ENCODE results near the gene OSBPL6.

Gene OSBPL6

GRCh38 chr2:178383718-178384117, 189.4 kb downstream of the OSBPL6 start:
- in situ Hi-C loops (cut with HindIII; ENCODE audit: low sequenced_read_pairs) = no loop called here
- DNase-seq (ENCODE audit: low read depth, low spot score) = no peak
- H3K4me3 ChIP-seq (ENCODE audit: low read depth, low read length) = no peak overlapping the region
- TF ChIP-seq CTCF (IDR thresholded peaks at IDR 0.05; ENCODE audit: low read depth, low read length) = no peak

- in situ Hi-C loops (cut with HindIII; ENCODE audit: low sequenced_read_pairs) = no loop called here
- DNase-seq (ENCODE audit: low read depth, low spot score) = no peak
- no peak overlapping the region for H3K4me3 ChIP-seq (ENCODE audit: low read depth, low read length)
- no peak for TF ChIP-seq CTCF (IDR thresholded peaks at IDR 0.05; ENCODE audit: low read depth, low read length)
These were observed 191.4 kb downstream of the OSBPL6 start for GRCh38 chr2:178385595-178386148.

- H3K4me3 ChIP-seq (ENCODE audit: low read depth, low read length) = no peak overlapping the region
- TF ChIP-seq CTCF (IDR thresholded peaks at IDR 0.05; ENCODE audit: low read depth, low read length) = no peak
- in situ Hi-C loops (cut with HindIII; ENCODE audit: low sequenced_read_pairs) = no loop called here
- peak; percentile 17 for DNase-seq (ENCODE audit: low read depth, low spot score)
These were observed 192.8 kb downstream of the OSBPL6 start for GRCh38 chr2:178386986-178387597.

GRCh38 chr2:178388287-178388686, 194.0 kb downstream of the OSBPL6 start:
- TF ChIP-seq CTCF (IDR thresholded peaks at IDR 0.05; ENCODE audit: low read depth, low read length) = no peak
- DNase-seq (ENCODE audit: low read depth, low spot score) = no peak
- no peak overlapping the region for H3K4me3 ChIP-seq (ENCODE audit: low read depth, low read length)
- in situ Hi-C loops (cut with HindIII; ENCODE audit: low sequenced_read_pairs) = no loop called here

- H3K4me3 ChIP-seq (ENCODE audit: low read depth, low read length) = no peak overlapping the region
- TF ChIP-seq CTCF (IDR thresholded peaks at IDR 0.05; ENCODE audit: low read depth, low read length) = no peak
- peak; percentile 35 for DNase-seq (ENCODE audit: low read depth, low spot score)
- in situ Hi-C loops (cut with HindIII; ENCODE audit: low sequenced_read_pairs) = no loop called here
These were observed 197.4 kb downstream of the OSBPL6 start for GRCh38 chr2:178391701-178392100.

GRCh38 chr2:178392215-178392614, 197.9 kb downstream of the OSBPL6 start:
- TF ChIP-seq CTCF (IDR thresholded peaks at IDR 0.05; ENCODE audit: low read depth, low read length) = no peak
- no peak overlapping the region for H3K4me3 ChIP-seq (ENCODE audit: low read depth, low read length)
- in situ Hi-C loops (cut with HindIII; ENCODE audit: low sequenced_read_pairs) = no loop called here
- peak; percentile 49 for DNase-seq (ENCODE audit: low read depth, low spot score)
